HepG2 (cell line): ENCODE results near the gene POLR3H. TPM values are rescaled to one million over a fixed set of nuclear protein-coding genes. Genes with fewer than 3 reads are reported as not detected.

Source experiments
- ATAC-seq: fragments of 200-7000 bp; cut with Tn5 transposase; 3 replicates; pipeline ENCODE4 v1.9.1; 2020; ENCODE audit warnings: mild to moderate bottlenecking, moderate library complexity
- Bru-seq: library from RNA; stranded (reverse); fragments of 400-500 nt; gene quantifications from one replicate; lab custom pipeline; 2021; lab: Mats Ljungman, UMichigan
- BruChase-seq, 2 experiments: library from RNA; stranded (reverse); fragments of 400-500 nt; gene quantifications; one replicate each; lab custom pipeline; 2021; lab: Mats Ljungman, UMichigan
- BruUV-seq: library from RNA; stranded (reverse); fragments of 400-500 nt; replicated peaks from 2 replicates; lab custom pipeline; 2021; lab: Mats Ljungman, UMichigan
- CTCF ChIA-PET: fragments of 300-600 bp; formaldehyde crosslinking; extraction: SDS; loops from one replicate; lab custom pipeline; 2021; ENCODE audit warnings: low total read pairs, inconsistent platforms, low intra/inter-chr PET ratio; lab: Yijun Ruan, JAX
- POLR2A ChIA-PET: fragments of 350-600 bp; sonication (Branson Sonifier 250); formaldehyde crosslinking; loops from one replicate; lab custom pipeline; 2020; ENCODE audit warnings: antibody characterized with exemption, inconsistent platforms; lab: Yijun Ruan, JAX
- DNase-seq: peaks from one replicate; pipeline ENCODE4 v3.0.0-alpha.2; 2015; ENCODE audit warnings: low spot score
- FAIRE-seq: peaks from 3 replicates; lab custom pipeline; 2011; peaks lifted over from hg19 to GRCh38; lab: Jason Lieb, UNC
- H2AFZ ChIP-seq: one replicate; pipeline ENCODE4 v1.6.1; 2011; ENCODE audit warnings: low read length, inconsistent platforms
- H3K27ac ChIP-seq: fragments of 300-600 bp; 3 replicates; pipeline ENCODE4 v1.8.0; 2011; ENCODE audit warnings: mixed run types, mild to moderate bottlenecking, mixed read lengths, low read length, inconsistent platforms; ENCODE audit not compliant: insufficient read depth; ENCODE audit errors: extremely low read length
- H3K27me3 ChIP-seq, 2 experiments: fragments of 200-600 bp in 1 of 2; 2 replicates in 1 of 2; 3 replicates in 1 of 2; pipeline versions ENCODE4 v1.6.0 to v1.8.0; 2011; ENCODE audit warnings: low read length in 2 of 2, mild to moderate bottlenecking in 2 of 2, moderate library complexity in 2 of 2, inconsistent platforms in 1 of 2; ENCODE audit not compliant: insufficient read depth in 2 of 2, control insufficient read depth in 1 of 2
- H3K36me3 ChIP-seq, 2 experiments: fragments of 200-600 bp in 1 of 2; replicated peaks in 1 of 2; 2 replicates in 1 of 2; 3 replicates in 1 of 2; pipeline versions ENCODE4 v1.5.1 to v1.8.0; 2011; ENCODE audit warnings: low read length in 2 of 2, inconsistent platforms in 1 of 2; ENCODE audit not compliant: insufficient read depth in 2 of 2, control insufficient read depth in 1 of 2
- H3K4me1 ChIP-seq: 2 replicates; pipeline ENCODE4 v1.5.1; 2012; ENCODE audit warnings: low read length, inconsistent platforms; ENCODE audit not compliant: insufficient read depth
- H3K4me2 ChIP-seq: 2 replicates; pipeline ENCODE4 v1.6.0; 2011; ENCODE audit warnings: low read depth, low read length, inconsistent platforms
- H3K4me3 ChIP-seq, 3 experiments: fragments of 200-600 bp in 1 of 3; sonication (generic), shearing (Covaris generic) in 1 of 3; replicated peaks in 1 of 3; 2 replicates each; pipeline ENCODE4 v1.5.1; 2011 to 2016; ENCODE audit warnings: low read length in 3 of 3, inconsistent platforms in 2 of 3, low read depth in 2 of 3, mild to moderate bottlenecking in 2 of 3, control low read depth in 1 of 3, mixed read lengths in 1 of 3; ENCODE audit not compliant: insufficient read depth in 1 of 3
- H3K79me2 ChIP-seq: one replicate; pipeline ENCODE4 v1.6.1; 2011; ENCODE audit warnings: low read length, inconsistent platforms; ENCODE audit not compliant: insufficient read depth
- H3K9ac ChIP-seq: 2 replicates; pipeline ENCODE4 v1.6.0; 2011; ENCODE audit warnings: mild to moderate bottlenecking, low read depth, low read length, inconsistent platforms; ENCODE audit not compliant: insufficient read depth
- H3K9me3 ChIP-seq: 2 replicates; pipeline ENCODE4 v1.5.1; 2012; ENCODE audit warnings: mild to moderate bottlenecking, low read length
- H4K20me1 ChIP-seq: 2 replicates; pipeline ENCODE4 v1.6.0; 2011; ENCODE audit warnings: inconsistent platforms, mild to moderate bottlenecking, low read length, moderate library complexity; ENCODE audit not compliant: insufficient read depth
- ELF1 ChIP-seq: sonication (generic); formaldehyde crosslinking; IDR thresholded peaks from 2 replicates; pipeline ENCODE4 v1.4.0; 2020; ENCODE audit warnings: missing genetic modification reagents
- FOXK1 ChIP-seq: sonication (generic); formaldehyde crosslinking; IDR thresholded peaks from 2 replicates; pipeline ENCODE4 v1.4.0; 2020; ENCODE audit warnings: low read depth, missing genetic modification reagents, borderline replicate concordance
- FOXK2 ChIP-seq: fragments of 450-650 bp; IDR thresholded peaks from 2 replicates; pipeline ENCODE4 v1.6.1; 2016
- FOXP1 ChIP-seq, 2 experiments: fragments of 450-650 bp in 1 of 2; IDR thresholded peaks; 2 replicates each; pipeline ENCODE4 v1.6.1; 2017 to 2018; ENCODE audit warnings: antibody characterized with exemption in 1 of 2
- PCBP1 ChIP-seq: fragments of 200-400 bp; formaldehyde crosslinking; IDR thresholded peaks from 2 replicates; pipeline ENCODE4 v1.6.1; 2017; ENCODE audit warnings: mild to moderate bottlenecking, low read depth, low read length, borderline replicate concordance
- PHB2 ChIP-seq: fragments of 450-650 bp; IDR thresholded peaks from 2 replicates; pipeline ENCODE4 v1.6.1; 2018; ENCODE audit not compliant: partially characterized antibody
- ZMYM2 ChIP-seq: sonication (generic); formaldehyde crosslinking; IDR thresholded peaks from 2 replicates; pipeline ENCODE4 v1.8.0; 2022; ENCODE audit warnings: mild to moderate bottlenecking, missing genetic modification reagents
- ZNF33B ChIP-seq: sonication (generic); formaldehyde crosslinking; IDR thresholded peaks from 2 replicates; pipeline ENCODE4 v1.5.1; 2020; ENCODE audit warnings: mild to moderate bottlenecking, missing genetic modification reagents
- WGBS: methylation state at CpG from one replicate; pipeline ENCODE4 v1.1.6; 2017; ENCODE audit warnings: low lambda C conversion rate; 5-methylcytosine and 5-hydroxymethylcytosine counted together
- in situ Hi-C: cut with HindIII; loops from 2 replicates; pipeline ENCODE4 v1.10.0; 2017; ENCODE audit warnings: low pct_unique_long_range_greater_than_20kb; ENCODE audit not compliant: extremely low pct_ligation_motif_present
- intact Hi-C: fragments of 100-400 bp; cut with micrococcal nuclease; formaldehyde crosslinking; loops from one replicate; pipeline ENCODE4 v1.10.0; 2022; ENCODE audit not compliant: unreplicated experiment
- long read RNA-seq, 2 experiments: library from RNA in 1 of 2; library from polyadenylated mRNA in 1 of 2; stranded (forward) in 1 of 2; unstranded in 1 of 2; transcript quantifications; one replicate each; pipeline ENCODE4 v2.0.0, GENCODE V29; 2019 to 2022
- polyA minus RNA-seq, 3 experiments: library from RNA; depleted of rRNA, polyadenylated mRNA; stranded (reverse); fragments of >200 nt; gene quantifications; 2 replicates each; pipeline ENCODE4 v1.2.3, GENCODE V29; 2011; ENCODE audit warnings: low replicate concordance in 1 of 3
- polyA plus RNA-seq, 8 experiments: library from polyadenylated mRNA; depleted of rRNA in 3 of 8; stranded (reverse) in 7 of 8; unstranded in 1 of 8; fragments of >200 nt; fragmentation: Illumina TruSeq in 4 of 8; extraction: Trizol in 4 of 8; gene quantifications; 2 replicates each; pipeline versions ENCODE4 v1.2.1 to v1.2.3, GENCODE V29; 2011 to 2016; ENCODE audit warnings: low read depth in 4 of 8, missing spikeins in 1 of 8, mixed read lengths in 1 of 8; ENCODE audit not compliant: insufficient read depth in 1 of 8
- total RNA-seq, 5 experiments: library from RNA; depleted of rRNA; stranded (reverse); fragments of >200 nt; fragmentation: Illumina TruSeq; extraction: Trizol; gene quantifications; 2 replicates each; pipeline ENCODE4 v1.2.3, GENCODE V29; 2016; ENCODE audit warnings: low read depth in 1 of 5
- TF ChIP-seq, protein P1 (sequence below): IDR thresholded peaks from 2 replicates; pipeline ENCODE4 v1.6.1; 2016; ENCODE audit warnings: low read depth, borderline replicate concordance
- TF ChIP-seq, protein P2 (sequence below): sonication (generic); formaldehyde crosslinking; IDR thresholded peaks from 2 replicates; pipeline ENCODE4; 2020; ENCODE audit warnings: missing genetic modification reagents, mild to moderate bottlenecking, borderline replicate concordance
- TF ChIP-seq, protein P3 (sequence below): IDR thresholded peaks from 2 replicates; pipeline ENCODE4 v1.6.1; 2016; ENCODE audit warnings: low read depth

POLR3H gene, protein sequence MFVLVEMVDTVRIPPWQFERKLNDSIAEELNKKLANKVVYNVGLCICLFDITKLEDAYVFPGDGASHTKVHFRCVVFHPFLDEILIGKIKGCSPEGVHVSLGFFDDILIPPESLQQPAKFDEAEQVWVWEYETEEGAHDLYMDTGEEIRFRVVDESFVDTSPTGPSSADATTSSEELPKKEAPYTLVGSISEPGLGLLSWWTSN
- 28.6 and 30.3 TPM in 2 replicates for total RNA-seq (2016; rRNA removed; fragmentation: Illumina TruSeq; extraction: Trizol)
- total RNA-seq (2016; cell fraction: cytosol; rRNA removed; fragmentation: Illumina TruSeq; extraction: Trizol; ENCODE audit: low read depth), result 13.1 and 13.9 TPM in 2 replicates
- 27.8 and 29.2 TPM in 2 replicates for total RNA-seq (2016; cell fraction: insoluble cytoplasmic fraction; rRNA removed; fragmentation: Illumina TruSeq; extraction: Trizol)
- 33.4 and 34.4 TPM in 2 replicates for total RNA-seq (2016; cell fraction: membrane; rRNA removed; fragmentation: Illumina TruSeq; extraction: Trizol)
- total RNA-seq (2016; cell fraction: nucleus; rRNA removed; fragmentation: Illumina TruSeq; extraction: Trizol), result 20.8 and 24.8 TPM in 2 replicates
- polyA plus RNA-seq (2011; rRNA removed), result 10.3 and 11.2 TPM in 2 replicates
- polyA plus RNA-seq (2011; cell fraction: cytosol; rRNA removed), result 8.4 and 9.9 TPM in 2 replicates
- 10.0 and 10.5 TPM in 2 replicates for polyA plus RNA-seq (2011; cell fraction: nucleus; rRNA removed)
- 8.6 and 11.1 TPM in 2 replicates for polyA plus RNA-seq (2012)
- polyA plus RNA-seq (2016; cell fraction: cytosol; fragmentation: Illumina TruSeq; extraction: Trizol; ENCODE audit: low read depth), result 40.9 and 52.2 TPM in 2 replicates
- polyA plus RNA-seq (2016; cell fraction: insoluble cytoplasmic fraction; fragmentation: Illumina TruSeq; extraction: Trizol; ENCODE audit: low read depth), result 37.9 and 45.4 TPM in 2 replicates
- polyA plus RNA-seq (2016; cell fraction: membrane; fragmentation: Illumina TruSeq; extraction: Trizol; ENCODE audit: low read depth), result 50.3 and 61.8 TPM in 2 replicates
- polyA plus RNA-seq (2016; cell fraction: nucleus; fragmentation: Illumina TruSeq; extraction: Trizol; ENCODE audit: insufficient read depth, low read depth), result 38.0 and 40.7 TPM in 2 replicates
- polyA minus RNA-seq (2011; rRNA and poly(A)+ RNA removed; ENCODE audit: low replicate concordance), result 18.2 and 44.3 TPM in 2 replicates
- polyA minus RNA-seq (2011; cell fraction: cytosol; rRNA and poly(A)+ RNA removed), result 3.3 and 3.9 TPM in 2 replicates
- polyA minus RNA-seq (2011; cell fraction: nucleus; rRNA and poly(A)+ RNA removed), result 16.3 and 17.3 TPM in 2 replicates
- Bru-seq, nascent RNA, result percentile 73 among the genes with signal in this experiment
- BruChase-seq, experiment 1, labeled RNA remaining after a 6-hour chase, result percentile 72 among the genes with signal in this experiment
- percentile 78 among the genes with signal in this experiment for BruChase-seq, experiment 2, labeled RNA remaining after a 2-hour chase
- long read RNA-seq, experiment 1, full-length matches to known transcripts, result 39 of 55 reads
- long read RNA-seq, experiment 1, partial matches to known transcripts, result 0 of 55 reads
- long read RNA-seq, experiment 1, other reads (novel, unspliced or antisense), result 16 of 55 reads
- long read RNA-seq, experiment 2, full-length matches to known transcripts, result 41 of 109 reads
- long read RNA-seq, experiment 2, partial matches to known transcripts, result 7 of 109 reads
- long read RNA-seq, experiment 2, other reads (novel, unspliced or antisense), result 61 of 109 reads

DNA sequence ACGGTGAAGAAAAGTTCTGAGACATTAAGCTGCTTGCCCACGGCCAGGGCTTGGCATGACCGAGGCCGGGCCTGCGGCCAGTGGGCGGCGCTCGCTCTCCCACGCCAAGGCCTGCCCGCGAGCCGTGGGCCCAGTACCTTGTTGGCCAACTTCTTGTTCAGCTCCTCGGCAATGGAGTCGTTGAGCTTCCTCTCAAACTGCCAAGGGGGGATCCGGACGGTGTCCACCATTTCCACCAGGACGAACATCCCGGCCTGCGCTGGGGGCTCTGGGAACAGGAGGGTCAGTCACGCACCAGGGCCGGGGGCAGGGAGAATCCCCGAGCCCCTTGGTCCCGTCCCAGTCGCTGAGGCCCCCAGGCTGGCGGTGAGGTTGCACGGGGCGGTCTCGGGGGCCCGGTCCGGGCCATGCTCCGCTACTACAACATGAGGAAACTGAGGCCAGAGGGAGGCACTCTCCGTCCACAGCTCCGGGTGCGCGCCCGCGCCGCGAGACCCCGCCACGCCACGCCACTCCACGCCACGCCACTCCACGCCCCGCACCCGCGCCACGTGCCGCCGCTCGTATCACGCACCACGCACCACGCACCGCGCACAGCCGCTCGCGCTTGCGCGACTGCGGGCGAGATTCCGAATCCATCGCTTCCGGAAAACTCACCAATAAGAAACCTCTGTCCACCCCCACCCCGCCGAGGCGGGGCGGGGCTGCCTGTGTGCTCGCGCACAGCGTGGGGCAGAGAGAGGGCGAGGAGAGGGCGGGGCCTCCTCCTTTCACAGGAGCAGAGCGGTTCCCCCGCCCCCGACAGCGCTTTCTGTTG is at the start of gene POLR3H:
Gene POLR3H (minus strand): TSS at position 617 of the 817 bp plus-strand sequence. CDS start 369 bp downstream, at position 248.
- intact Hi-C loops, result no loop called here
- peak; percentile 72 for FAIRE-seq
- Histone ChIP-seq H3K4me1 (peaks cover 78% of the 10 kb centered on the region), H3K79me2 (peaks cover 42% of the 10 kb centered on the region), H3K27me3 (no peaks in the 10 kb centered on the region), H3K27ac (peak within 1 kb of the TSS; percentile 72), H3K4me2 (peak within 1 kb of the TSS; percentile 78), H4K20me1 (no peaks in the 10 kb centered on the region; the same call in 1 of the 2 replicates), H3K9ac (peak within 1 kb of the TSS; percentile 78), H3K9me3 (no peaks in the 10 kb centered on the region), H3K36me3 (peaks cover 5 to 12% of the 10 kb centered on the region in 2 experiments; a peak in 2 of 5 replicates), H3K4me3 (peak within 1 kb of the TSS; percentile 74 to 89 (median 85)), H2AFZ (no peak within 1 kb of the TSS)
- ATAC-seq, result peak; percentile 83
- ChIA-PET POLR2A (interaction anchor here (0.7 to 1.4 kb wide), 8 partner anchors 8 to 163 kb away, joined by 3 to 11 read pairs (median 5); partner anchors contain the start of genes CSDC2, PMM1 and TEF), CTCF (interaction anchor here (1.1 to 2.4 kb wide), 3 partner anchors 17 to 53 kb away, joined by 4 to 21 read pairs (median 6); partner anchors contain the start of gene CSDC2)
- WGBS, result 0% methylated on average over 10 of the region's 80 CpGs
- peak; percentile 95 for DNase-seq
- in situ Hi-C loops, result no loop called here
- TSS peak; percentile 57 for BruUV-seq
- TF ChIP-seq FOXK1 (CRISPR knock-in tag) (peak; percentile 28; the same call in 1 of the 2 replicates), ELF1 (CRISPR knock-in tag) (peak; percentile 84), FOXK2 (peak; percentile 8; the same call in 1 of the 2 replicates), ZMYM2 (no peak), FOXP1 (IDR thresholded peaks at IDR 0.05) (no peak), FOXP1 (CRISPR knock-in tag; IDR thresholded peaks at IDR 0.05) (no peak), PCBP1 (no peak), PHB2 (no peak), ZNF33B (CRISPR knock-in tag) (0 out of 2 replicates have a peak, but pooled peaks have one; percentile 35)
- TF ChIP-seq, protein P1, sequence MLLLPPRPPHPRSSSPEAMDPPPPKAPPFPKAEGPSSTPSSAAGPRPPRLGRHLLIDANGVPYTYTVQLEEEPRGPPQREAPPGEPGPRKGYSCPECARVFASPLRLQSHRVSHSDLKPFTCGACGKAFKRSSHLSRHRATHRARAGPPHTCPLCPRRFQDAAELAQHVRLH (CRISPR knock-in tag), result peak; percentile 48; the same call in 1 of the 2 replicates
- TF ChIP-seq, protein P2, sequence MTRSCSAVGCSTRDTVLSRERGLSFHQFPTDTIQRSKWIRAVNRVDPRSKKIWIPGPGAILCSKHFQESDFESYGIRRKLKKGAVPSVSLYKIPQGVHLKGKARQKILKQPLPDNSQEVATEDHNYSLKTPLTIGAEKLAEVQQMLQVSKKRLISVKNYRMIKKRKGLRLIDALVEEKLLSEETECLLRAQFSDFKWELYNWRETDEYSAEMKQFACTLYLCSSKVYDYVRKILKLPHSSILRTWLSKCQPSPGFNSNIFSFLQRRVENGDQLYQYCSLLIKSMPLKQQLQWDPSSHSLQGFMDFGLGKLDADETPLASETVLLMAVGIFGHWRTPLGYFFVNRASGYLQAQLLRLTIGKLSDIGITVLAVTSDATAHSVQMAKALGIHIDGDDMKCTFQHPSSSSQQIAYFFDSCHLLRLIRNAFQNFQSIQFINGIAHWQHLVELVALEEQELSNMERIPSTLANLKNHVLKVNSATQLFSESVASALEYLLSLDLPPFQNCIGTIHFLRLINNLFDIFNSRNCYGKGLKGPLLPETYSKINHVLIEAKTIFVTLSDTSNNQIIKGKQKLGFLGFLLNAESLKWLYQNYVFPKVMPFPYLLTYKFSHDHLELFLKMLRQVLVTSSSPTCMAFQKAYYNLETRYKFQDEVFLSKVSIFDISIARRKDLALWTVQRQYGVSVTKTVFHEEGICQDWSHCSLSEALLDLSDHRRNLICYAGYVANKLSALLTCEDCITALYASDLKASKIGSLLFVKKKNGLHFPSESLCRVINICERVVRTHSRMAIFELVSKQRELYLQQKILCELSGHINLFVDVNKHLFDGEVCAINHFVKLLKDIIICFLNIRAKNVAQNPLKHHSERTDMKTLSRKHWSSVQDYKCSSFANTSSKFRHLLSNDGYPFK (CRISPR knock-in tag), result no peak
- TF ChIP-seq, protein P3, sequence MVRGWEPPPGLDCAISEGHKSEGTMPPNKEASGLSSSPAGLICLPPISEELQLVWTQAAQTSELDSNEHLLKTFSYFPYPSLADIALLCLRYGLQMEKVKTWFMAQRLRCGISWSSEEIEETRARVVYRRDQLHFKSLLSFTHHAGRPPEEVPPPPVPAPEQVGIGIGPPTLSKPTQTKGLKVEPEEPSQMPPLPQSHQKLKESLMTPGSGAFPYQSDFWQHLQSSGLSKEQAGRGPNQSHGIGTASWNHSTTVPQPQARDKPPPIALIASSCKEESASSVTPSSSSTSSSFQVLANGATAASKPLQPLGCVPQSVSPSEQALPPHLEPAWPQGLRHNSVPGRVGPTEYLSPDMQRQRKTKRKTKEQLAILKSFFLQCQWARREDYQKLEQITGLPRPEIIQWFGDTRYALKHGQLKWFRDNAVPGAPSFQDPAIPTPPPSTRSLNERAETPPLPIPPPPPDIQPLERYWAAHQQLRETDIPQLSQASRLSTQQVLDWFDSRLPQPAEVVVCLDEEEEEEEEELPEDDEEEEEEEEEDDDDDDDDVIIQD, result peak; percentile 23; the same call in 1 of the 2 replicates
